Measurements from ENCODE around the gene PRPF39. TPM values are rescaled to one million over a fixed set of nuclear protein-coding genes. Genes with fewer than 3 reads are reported as not detected.
"Not testable (repeated sequence)": the region's sequence is repeated elsewhere in the genome, so short reads cannot be mapped to it uniquely, and the experiment has no call there.

PRPF39 gene
- total RNA-seq, 1 experiment from 2014 or later, result 57.4 TPM

DNA sequence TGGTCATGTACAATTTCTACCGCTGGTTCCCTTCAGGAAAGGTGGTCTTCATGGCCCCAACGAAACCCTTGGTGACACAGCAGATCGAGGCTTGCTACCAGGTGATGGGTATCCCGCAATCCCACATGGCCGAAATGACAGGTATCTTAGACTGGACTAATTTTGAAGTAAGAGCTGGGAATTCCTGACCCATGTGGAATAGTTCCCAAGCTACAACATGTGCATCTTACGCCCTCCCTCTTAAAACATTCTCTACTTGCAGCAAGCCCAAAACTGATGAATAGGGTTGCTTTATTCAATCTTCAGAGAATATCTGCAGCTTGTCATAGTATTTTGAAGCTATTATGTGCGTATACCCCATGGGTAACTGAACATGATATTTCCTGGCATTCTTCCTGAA is 52.5 kb downstream of the PRPF39 start:
- ChIA-PET POLR2A (ENCODE audit: low non-redundant PET) (no interaction called here), CTCF (interaction anchor here (0.6 kb wide), 1 partner anchor 126 kb away, joined by 3 read pairs; no protein-coding TSS in a partner anchor)
- Histone ChIP-seq H3K27me3 (replicated peaks; ENCODE audit: insufficient read depth, low read depth, low read length, poor library complexity) (no peaks in the 10 kb centered on the region), H3K4me3 (ENCODE audit: low read depth, low read length, poor library complexity, severe bottlenecking) (peak overlapping the region; percentile 83), H3K4me1 (ENCODE audit: insufficient read depth, low read length, poor library complexity, severe bottlenecking) (peaks cover 17% of the 10 kb centered on the region), H3K9me3 (ENCODE audit: low read depth, low read length, poor library complexity, severe bottlenecking) (no peaks in the 10 kb centered on the region), H3K36me3 (ENCODE audit: insufficient read depth, low read length, poor library complexity, severe bottlenecking) (no peaks in the 10 kb centered on the region), H3K27ac (ENCODE audit: low read depth, low read length, poor library complexity, severe bottlenecking) (peak overlapping the region; percentile 74)
- intact Hi-C loops (cut with micrococcal nuclease; ENCODE audit: unreplicated experiment), result no loop called here
- no TSS peak for BruUV-seq (replicated peaks)
- DNase-seq (ENCODE audit: low spot score), result no peak
- TF ChIP-seq EZH2 (IDR thresholded peaks at IDR 0.05; ENCODE audit: borderline replicate concordance, low read depth, low read length, poor library complexity, severe bottlenecking) (no peak), CTCF (conservative IDR thresholded peaks at IDR 0.05; ENCODE audit: low read depth, low read length) (no peak)

- Histone ChIP-seq H3K4me3 (ENCODE audit: low read depth, low read length, poor library complexity, severe bottlenecking) (no peak overlapping the region), H3K36me3 (ENCODE audit: insufficient read depth, low read length, poor library complexity, severe bottlenecking) (no peaks in the 10 kb centered on the region), H3K27ac (ENCODE audit: low read depth, low read length, poor library complexity, severe bottlenecking) (no peak overlapping the region), H3K9me3 (ENCODE audit: low read depth, low read length, poor library complexity, severe bottlenecking) (no peaks in the 10 kb centered on the region), H3K27me3 (replicated peaks; ENCODE audit: insufficient read depth, low read depth, low read length, poor library complexity) (no peaks in the 10 kb centered on the region), H3K4me1 (ENCODE audit: insufficient read depth, low read length, poor library complexity, severe bottlenecking) (peaks cover 12% of the 10 kb centered on the region)
- DNase-seq (ENCODE audit: low spot score), result no peak
- no peak for TF ChIP-seq EZH2 (IDR thresholded peaks at IDR 0.05; ENCODE audit: borderline replicate concordance, low read depth, low read length, poor library complexity, severe bottlenecking)
- no peak for TF ChIP-seq CTCF (conservative IDR thresholded peaks at IDR 0.05; ENCODE audit: low read depth, low read length)
- intact Hi-C loops (cut with micrococcal nuclease; ENCODE audit: unreplicated experiment), result no loop called here
- ChIA-PET CTCF (no interaction called here), POLR2A (ENCODE audit: low non-redundant PET) (no interaction called here)
- no TSS peak for BruUV-seq (replicated peaks)
Observed at GRCh38 chr14:45140661-45141187, 56.8 kb downstream of the PRPF39 start.

DNA sequence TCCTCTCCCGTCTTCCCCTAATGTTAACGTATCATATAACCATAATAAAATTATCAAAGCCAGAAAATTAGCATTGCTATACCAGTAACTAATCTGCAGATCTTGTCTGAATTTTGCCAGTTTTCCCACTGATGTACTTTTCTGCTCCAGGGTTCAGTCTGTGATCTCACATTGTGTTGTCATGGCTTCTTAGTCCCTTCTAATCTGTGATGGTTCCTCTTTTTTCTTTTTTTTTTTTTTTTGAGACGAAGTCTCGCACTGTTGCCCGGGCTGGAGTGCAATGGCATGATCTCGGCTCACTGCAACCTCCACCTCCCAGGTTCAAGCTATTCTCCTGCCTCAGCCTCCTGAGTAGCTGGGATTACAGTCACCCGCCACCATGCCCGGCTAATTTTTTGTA is 58.2 kb downstream of the PRPF39 start:
- H3K27me3 ChIP-seq (replicated peaks; ENCODE audit: insufficient read depth, low read depth, low read length, poor library complexity); CTCF ChIA-PET; BruUV-seq (replicated peaks); H3K36me3 ChIP-seq (ENCODE audit: insufficient read depth, low read length, poor library complexity, severe bottlenecking); H3K27ac ChIP-seq (ENCODE audit: low read depth, low read length, poor library complexity, severe bottlenecking); DNase-seq (ENCODE audit: low spot score); intact Hi-C loops (cut with micrococcal nuclease; ENCODE audit: unreplicated experiment); H3K4me3 ChIP-seq (ENCODE audit: low read depth, low read length, poor library complexity, severe bottlenecking); POLR2A ChIA-PET (ENCODE audit: low non-redundant PET); H3K9me3 ChIP-seq (ENCODE audit: low read depth, low read length, poor library complexity, severe bottlenecking): not testable (repeated sequence)
- peaks cover 12% of the 10 kb centered on the region for H3K4me1 ChIP-seq (ENCODE audit: insufficient read depth, low read length, poor library complexity, severe bottlenecking)

DNA sequence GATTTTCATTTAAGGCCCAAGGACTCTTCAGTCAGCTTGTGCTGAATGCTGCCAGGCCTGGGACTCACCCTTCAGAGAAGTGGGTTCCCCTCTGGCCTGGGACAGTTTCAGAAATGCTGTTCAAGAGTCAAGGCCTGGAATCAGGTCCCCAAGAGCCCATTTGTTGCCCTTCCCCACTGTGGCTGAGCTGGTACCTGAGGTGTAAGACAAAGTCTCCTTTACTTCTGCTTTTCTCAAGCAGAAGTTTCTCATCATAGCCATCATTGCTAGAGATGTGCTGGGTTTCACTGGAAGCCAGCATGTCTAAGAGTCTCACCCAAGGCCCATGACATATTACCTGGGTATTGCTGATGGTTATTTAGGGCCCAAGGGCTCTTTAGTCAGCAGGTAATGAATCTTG is 60.7 kb downstream of the PRPF39 start:
- TF ChIP-seq CTCF (conservative IDR thresholded peaks at IDR 0.05; ENCODE audit: low read depth, low read length), result no peak
- TF ChIP-seq EZH2 (IDR thresholded peaks at IDR 0.05; ENCODE audit: borderline replicate concordance, low read depth, low read length, poor library complexity, severe bottlenecking), result no peak
- H3K27me3 ChIP-seq (replicated peaks; ENCODE audit: insufficient read depth, low read depth, low read length, poor library complexity), result no peaks in the 10 kb centered on the region
- intact Hi-C loops (cut with micrococcal nuclease; ENCODE audit: unreplicated experiment), result no loop called here
- BruUV-seq (replicated peaks), result no TSS peak
- H3K27ac ChIP-seq (ENCODE audit: low read depth, low read length, poor library complexity, severe bottlenecking), result no peak overlapping the region
- ChIA-PET POLR2A (ENCODE audit: low non-redundant PET) (no interaction called here), CTCF (no interaction called here)
- no peak for DNase-seq (ENCODE audit: low spot score)
- no peak overlapping the region for H3K4me3 ChIP-seq (ENCODE audit: low read depth, low read length, poor library complexity, severe bottlenecking)
- no peaks in the 10 kb centered on the region for H3K4me1 ChIP-seq (ENCODE audit: insufficient read depth, low read length, poor library complexity, severe bottlenecking)
- no peaks in the 10 kb centered on the region for H3K36me3 ChIP-seq (ENCODE audit: insufficient read depth, low read length, poor library complexity, severe bottlenecking)
- H3K9me3 ChIP-seq (ENCODE audit: low read depth, low read length, poor library complexity, severe bottlenecking), result no peaks in the 10 kb centered on the region

Measured in A673 (cell line).